H1 (cell line): ENCODE data around the gene DAAM1.

Experiments used
- CTCF ChIP-seq, 3 experiments: IDR thresholded peaks; 1 replicate in 2 of 3; 2 replicates in 1 of 3; pipeline versions ENCODE4 v1.5.1 to v1.6.1; 2011; ENCODE audit warnings: low read length in 3 of 3, mild to moderate bottlenecking in 3 of 3, inconsistent platforms in 2 of 3, low read depth in 1 of 3, moderate library complexity in 1 of 3; ENCODE audit not compliant: insufficient read depth in 1 of 3; ENCODE audit errors: control extremely low read depth in 1 of 3
- RFX5 ChIP-seq: IDR thresholded peaks from 2 replicates; pipeline ENCODE4 v1.6.1; 2011; ENCODE audit warnings: low read depth, low read length, improper control_type of control experiment, borderline replicate concordance

- TF ChIP-seq RFX5 (no peak), CTCF (IDR thresholded peaks at IDR 0.05; ENCODE audit: control extremely low read depth in 1 of 3, insufficient read depth in 1 of 3, low read depth in 1 of 3, low read length in 3 of 3) (no peak)
Observed at GRCh38 chr14:59293935-59294661, 105.6 kb downstream of the DAAM1 start.
